ENCODE data around the gene XPNPEP1.

Gene XPNPEP1

GRCh38 chr10:109956454-109957091 lies 33.3 kb upstream of the XPNPEP1 start:
- 0 out of 2 replicates have a peak overlapping the region, but pooled peaks have one; percentile 4 for H3K4me3 ChIP-seq (ENCODE audit: low read length)
- H3K4me1 ChIP-seq (ENCODE audit: control insufficient read depth, low read length) = peaks cover 14% of the 10 kb centered on the region

GRCh38 chr10:109953766-109954165 lies 30.5 kb upstream of the XPNPEP1 start:
- H3K9me2 ChIP-seq (replicated peaks; ENCODE audit: control insufficient read depth, low read length) = no peaks in the 10 kb centered on the region

More at GRCh38 chr10:109956454-109957091, 33.3 kb upstream of the XPNPEP1 start:
- no peaks in the 10 kb centered on the region for H3F3A ChIP-seq (ENCODE audit: control insufficient read depth, insufficient read depth)
- H3K79me2 ChIP-seq (ENCODE audit: control insufficient read depth, low read length) = no peaks in the 10 kb centered on the region
- no peak overlapping the region for H3K27ac ChIP-seq (ENCODE audit: low read depth, low read length)
- TF ChIP-seq, protein P1, sequence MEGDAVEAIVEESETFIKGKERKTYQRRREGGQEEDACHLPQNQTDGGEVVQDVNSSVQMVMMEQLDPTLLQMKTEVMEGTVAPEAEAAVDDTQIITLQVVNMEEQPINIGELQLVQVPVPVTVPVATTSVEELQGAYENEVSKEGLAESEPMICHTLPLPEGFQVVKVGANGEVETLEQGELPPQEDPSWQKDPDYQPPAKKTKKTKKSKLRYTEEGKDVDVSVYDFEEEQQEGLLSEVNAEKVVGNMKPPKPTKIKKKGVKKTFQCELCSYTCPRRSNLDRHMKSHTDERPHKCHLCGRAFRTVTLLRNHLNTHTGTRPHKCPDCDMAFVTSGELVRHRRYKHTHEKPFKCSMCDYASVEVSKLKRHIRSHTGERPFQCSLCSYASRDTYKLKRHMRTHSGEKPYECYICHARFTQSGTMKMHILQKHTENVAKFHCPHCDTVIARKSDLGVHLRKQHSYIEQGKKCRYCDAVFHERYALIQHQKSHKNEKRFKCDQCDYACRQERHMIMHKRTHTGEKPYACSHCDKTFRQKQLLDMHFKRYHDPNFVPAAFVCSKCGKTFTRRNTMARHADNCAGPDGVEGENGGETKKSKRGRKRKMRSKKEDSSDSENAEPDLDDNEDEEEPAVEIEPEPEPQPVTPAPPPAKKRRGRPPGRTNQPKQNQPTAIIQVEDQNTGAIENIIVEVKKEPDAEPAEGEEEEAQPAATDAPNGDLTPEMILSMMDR (IDR thresholded peaks at IDR 0.05; ENCODE audit: low read depth, low read length, poor library complexity, severe bottlenecking) = peak; percentile 87
- TF ChIP-seq EZH2phosphoT487 (IDR thresholded peaks at IDR 0.05; ENCODE audit: borderline replicate concordance, low read length) = no peak
- no peaks in the 10 kb centered on the region for H3K27me3 ChIP-seq (ENCODE audit: control insufficient read depth, low read length)
- no peaks in the 10 kb centered on the region for H3K36me3 ChIP-seq (ENCODE audit: control insufficient read depth, low read length)
- no peaks in the 10 kb centered on the region for H3K9me2 ChIP-seq (replicated peaks; ENCODE audit: control insufficient read depth, low read length)
- H4K20me1 ChIP-seq (ENCODE audit: control insufficient read depth, insufficient read depth, low read depth, low read length) = no peaks in the 10 kb centered on the region
- H3K9me3 ChIP-seq (ENCODE audit: control insufficient read depth, insufficient read depth, low read length) = no peaks in the 10 kb centered on the region
- peak overlapping the region; percentile 28 for H3K4me2 ChIP-seq (ENCODE audit: low read length)

GRCh38 chr10:109952526-109952925 lies 29.2 kb upstream of the XPNPEP1 start:
- H3K9me2 ChIP-seq (replicated peaks; ENCODE audit: control insufficient read depth, low read length) = no peaks in the 10 kb centered on the region
- H3K27me3 ChIP-seq (ENCODE audit: control insufficient read depth, low read length) = no peaks in the 10 kb centered on the region
- no peaks in the 10 kb centered on the region for H3K79me2 ChIP-seq (ENCODE audit: control insufficient read depth, low read length)
- no peak overlapping the region for H3K4me2 ChIP-seq (ENCODE audit: low read length)
- H3K4me1 ChIP-seq (ENCODE audit: control insufficient read depth, low read length) = peaks cover 12% of the 10 kb centered on the region
- no peaks in the 10 kb centered on the region for H3K36me3 ChIP-seq (ENCODE audit: control insufficient read depth, low read length)
- no peaks in the 10 kb centered on the region for H3F3A ChIP-seq (ENCODE audit: control insufficient read depth, insufficient read depth)
- H3K27ac ChIP-seq (ENCODE audit: low read depth, low read length) = no peak overlapping the region
- no peak overlapping the region for H3K4me3 ChIP-seq (ENCODE audit: low read length)
- H4K20me1 ChIP-seq (ENCODE audit: control insufficient read depth, insufficient read depth, low read depth, low read length) = no peaks in the 10 kb centered on the region
- TF ChIP-seq, protein P1 (IDR thresholded peaks at IDR 0.05; ENCODE audit: low read depth, low read length, poor library complexity, severe bottlenecking) = no peak
- no peak for TF ChIP-seq EZH2phosphoT487 (IDR thresholded peaks at IDR 0.05; ENCODE audit: borderline replicate concordance, low read length)
- H3K9me3 ChIP-seq (ENCODE audit: control insufficient read depth, insufficient read depth, low read length) = no peaks in the 10 kb centered on the region

More at GRCh38 chr10:109953766-109954165, 30.5 kb upstream of the XPNPEP1 start:
- peaks cover 14% of the 10 kb centered on the region for H3K4me1 ChIP-seq (ENCODE audit: control insufficient read depth, low read length)
- TF ChIP-seq, protein P1 (IDR thresholded peaks at IDR 0.05; ENCODE audit: low read depth, low read length, poor library complexity, severe bottlenecking) = no peak
- no peak for TF ChIP-seq EZH2phosphoT487 (IDR thresholded peaks at IDR 0.05; ENCODE audit: borderline replicate concordance, low read length)
- no peak overlapping the region for H3K4me3 ChIP-seq (ENCODE audit: low read length)
- H3K4me2 ChIP-seq (ENCODE audit: low read length) = no peak overlapping the region
- no peaks in the 10 kb centered on the region for H3K9me3 ChIP-seq (ENCODE audit: control insufficient read depth, insufficient read depth, low read length)
- no peaks in the 10 kb centered on the region for H4K20me1 ChIP-seq (ENCODE audit: control insufficient read depth, insufficient read depth, low read depth, low read length)
- no peaks in the 10 kb centered on the region for H3K79me2 ChIP-seq (ENCODE audit: control insufficient read depth, low read length)
- H3K27me3 ChIP-seq (ENCODE audit: control insufficient read depth, low read length) = no peaks in the 10 kb centered on the region
- no peaks in the 10 kb centered on the region for H3F3A ChIP-seq (ENCODE audit: control insufficient read depth, insufficient read depth)
- no peaks in the 10 kb centered on the region for H3K36me3 ChIP-seq (ENCODE audit: control insufficient read depth, low read length)
- H3K27ac ChIP-seq (ENCODE audit: low read depth, low read length) = no peak overlapping the region

Data from DOHH2 (cell line).